NCI-H2029 treated with DMSO at 0.1 percent for 48 hours (cell line): ENCODE measurements around the gene GALNT10.

Experiments
- DNase-seq: peaks from one replicate; lab custom pipeline; 2025; lab: John Stamatoyannopoulos, UW

The GALNT10 gene

DNA sequence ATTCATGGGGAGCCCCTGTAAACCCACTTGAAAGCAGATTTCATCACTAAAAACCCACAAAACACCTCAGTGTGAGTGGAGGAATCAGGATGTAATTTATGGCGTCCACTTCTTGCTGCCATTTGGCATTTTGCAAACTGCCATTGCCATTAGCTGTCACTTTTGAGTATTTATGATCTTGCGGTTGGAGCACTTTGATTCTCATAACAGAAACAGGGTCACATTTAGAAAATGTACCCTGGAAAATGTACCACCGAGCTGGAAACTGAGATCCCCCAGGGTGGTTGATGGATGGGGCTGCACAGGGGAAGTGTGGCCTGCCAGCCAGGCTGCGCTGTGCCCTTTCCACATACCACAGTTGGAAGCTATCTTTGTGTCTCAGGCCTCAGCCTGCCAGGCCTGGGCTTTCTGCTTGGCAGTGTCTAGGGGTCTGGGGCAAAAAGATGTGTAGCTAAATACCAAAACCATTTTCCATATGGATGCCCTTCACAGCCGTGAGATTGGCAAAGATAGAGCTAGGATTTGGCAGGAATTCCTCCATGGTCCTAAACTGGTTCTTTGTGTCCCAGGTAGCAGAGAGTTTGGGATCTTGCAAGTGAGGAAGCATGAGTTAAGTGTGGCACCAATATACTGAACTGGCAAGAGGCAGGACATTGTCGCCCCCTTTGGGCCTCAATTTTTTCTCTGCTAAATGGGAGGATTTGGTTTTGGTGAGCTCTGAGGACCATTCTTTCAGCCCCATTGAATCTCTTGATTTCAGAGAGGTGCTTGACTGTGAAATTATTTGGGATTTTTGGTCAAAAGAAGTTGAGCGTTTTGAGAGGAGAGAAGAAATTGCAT lies 46.2 kb downstream of the GALNT10 start:
- DNase-seq: no peak

DNA sequence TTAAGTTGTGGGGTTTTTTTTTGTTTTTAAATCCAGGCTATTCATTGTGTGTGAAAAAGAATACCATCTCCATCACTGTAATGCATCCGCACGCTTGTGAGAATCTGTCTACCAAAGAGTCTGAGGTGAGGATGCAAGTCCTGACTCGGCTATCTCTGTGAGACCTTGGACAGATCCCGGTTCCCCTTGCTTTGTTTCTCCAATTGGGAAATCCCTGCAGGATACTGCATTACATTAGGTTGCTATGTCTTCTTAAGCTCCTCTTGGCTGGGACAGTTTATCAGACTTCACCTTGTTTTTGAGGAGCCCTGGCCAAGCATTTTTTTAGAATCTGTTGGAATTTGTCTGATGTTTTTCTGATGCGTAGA lies 46.8 kb downstream of the GALNT10 start:
- DNase-seq: no peak

DNA sequence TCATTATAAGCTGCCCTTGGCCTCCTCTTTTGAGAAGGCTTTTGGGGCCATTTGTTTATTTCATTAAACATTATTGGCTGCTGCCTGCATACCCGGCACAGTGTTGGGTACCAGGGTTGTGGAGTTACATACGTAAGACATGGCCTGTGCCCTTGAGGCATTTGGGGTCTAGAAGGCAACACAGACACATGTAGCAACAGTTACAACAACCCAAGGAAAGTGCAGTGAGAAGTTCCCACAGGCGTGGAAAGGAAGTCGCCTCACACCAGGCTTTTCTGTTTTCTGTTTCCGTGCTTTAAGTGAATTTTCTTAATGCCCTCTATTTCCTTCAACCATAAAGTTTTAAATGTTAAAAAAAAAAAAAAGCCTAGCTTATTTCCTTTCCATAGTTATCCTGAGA lies 47.4 kb downstream of the GALNT10 start:
- DNase-seq: no peak

DNA sequence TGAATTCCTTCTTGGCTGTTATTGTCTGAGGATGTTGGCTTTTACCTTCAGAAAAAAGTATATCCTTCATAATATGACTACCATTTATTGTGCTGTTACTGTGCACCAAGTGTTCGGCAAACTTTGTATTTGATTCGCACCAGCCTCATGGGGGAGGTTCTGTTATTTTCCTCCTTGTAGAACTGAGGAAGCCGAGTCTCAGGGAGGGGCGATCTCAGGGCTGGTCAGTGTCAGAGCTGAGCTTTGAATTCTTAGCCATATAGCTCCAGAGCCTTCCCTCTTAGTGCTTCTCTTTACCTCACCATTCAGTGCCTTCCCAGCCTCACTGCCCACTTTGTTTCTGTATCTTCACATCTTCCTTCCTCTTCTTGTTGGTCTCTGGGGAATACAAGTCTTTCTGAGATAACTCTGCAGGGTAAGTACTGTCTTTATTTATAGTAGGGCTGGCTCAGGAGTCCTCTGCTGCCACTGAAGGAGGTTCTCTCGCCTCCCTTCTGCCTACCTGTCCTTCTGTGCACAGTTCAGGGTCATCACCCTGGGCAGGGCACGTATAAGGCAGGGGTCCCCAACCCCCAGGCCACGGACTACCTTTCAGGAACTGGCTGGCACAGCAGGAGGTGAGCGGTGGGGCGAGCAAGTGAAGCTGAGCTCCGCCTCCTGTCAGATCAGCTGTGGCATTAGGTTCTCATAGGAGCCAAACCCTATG lies 48.4 kb downstream of the GALNT10 start:
- DNase-seq: no peak

DNA sequence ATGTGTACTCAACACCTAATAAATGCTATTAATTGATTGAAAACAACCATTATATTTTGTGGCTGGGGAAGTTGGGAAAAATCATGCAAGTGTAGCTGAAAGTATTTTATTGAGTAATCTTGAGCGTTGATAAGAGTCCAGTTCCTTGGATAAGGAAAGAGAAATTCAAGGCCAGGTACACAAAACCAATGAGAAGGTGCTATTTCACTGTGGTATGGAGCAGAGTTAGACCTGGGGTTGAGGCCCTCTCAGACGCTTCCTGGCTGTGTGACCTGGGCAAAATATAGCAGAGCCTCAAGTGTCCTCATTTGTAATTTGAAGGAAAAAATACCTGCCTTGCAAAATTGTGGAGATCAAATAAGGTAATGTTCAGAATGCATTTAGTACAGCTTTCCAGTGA lies 50.1 kb downstream of the GALNT10 start:
- DNase-seq: no peak

DNA sequence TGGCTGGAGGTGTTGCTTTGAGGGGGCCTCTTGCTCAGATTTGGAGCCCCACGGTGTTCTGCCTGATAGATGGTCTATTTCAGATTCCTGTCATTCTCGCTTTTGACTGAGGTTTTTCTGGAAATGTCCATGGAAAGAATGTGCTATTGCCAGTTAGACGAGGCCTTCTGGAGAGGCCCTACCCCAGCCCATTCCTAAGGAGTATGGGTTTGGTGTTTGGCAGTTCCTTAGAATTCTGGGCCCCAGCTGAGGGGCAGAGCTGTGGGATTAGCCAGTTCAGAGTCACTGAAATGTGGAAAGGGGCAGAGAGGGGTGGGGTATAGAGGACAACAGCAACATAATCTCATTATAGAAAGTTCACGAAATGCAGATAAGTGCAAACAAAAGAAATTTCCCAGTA lies 50.5 kb downstream of the GALNT10 start:
- DNase-seq: no peak

DNA sequence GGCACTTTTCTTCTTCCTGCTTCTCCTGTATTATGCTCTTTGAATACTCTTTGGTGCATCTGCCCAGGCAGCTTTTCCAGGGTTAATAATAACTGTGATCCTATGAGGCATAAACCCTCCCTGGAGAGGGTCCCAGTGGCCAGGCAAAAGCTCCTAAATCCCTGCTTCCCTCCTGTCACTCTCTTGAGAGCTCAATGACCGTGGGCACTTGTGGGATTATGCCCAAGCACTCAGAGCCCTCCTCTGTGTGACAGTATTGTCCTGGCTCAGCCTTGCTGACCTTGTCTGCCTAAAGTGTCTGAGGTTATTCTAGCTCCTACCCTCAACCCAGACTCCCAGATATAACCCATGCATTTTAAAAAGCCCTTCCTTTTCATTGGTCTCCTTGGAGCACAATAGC lies 51.9 kb downstream of the GALNT10 start:
- DNase-seq: peak; percentile 32

DNA sequence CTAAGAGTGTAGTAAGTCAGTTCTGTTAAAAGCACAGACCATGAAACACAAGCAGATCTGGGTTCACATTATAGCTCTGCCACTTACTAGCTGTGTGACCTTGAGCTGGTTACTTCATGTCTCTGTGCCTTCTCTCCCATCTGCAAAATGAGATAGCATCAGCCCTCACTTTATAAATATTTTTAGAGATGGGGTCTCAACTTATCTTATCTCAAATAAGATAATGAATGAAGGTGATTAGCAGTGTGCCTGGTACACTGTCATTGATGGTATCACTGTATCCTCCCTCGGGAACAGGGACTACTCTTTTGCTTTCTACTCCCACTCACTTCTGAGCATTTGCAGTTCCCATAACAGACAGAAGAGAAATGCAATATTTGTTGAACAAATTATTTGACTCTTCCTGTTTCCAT lies 52.4 kb downstream of the GALNT10 start:
- DNase-seq: no peak

DNA sequence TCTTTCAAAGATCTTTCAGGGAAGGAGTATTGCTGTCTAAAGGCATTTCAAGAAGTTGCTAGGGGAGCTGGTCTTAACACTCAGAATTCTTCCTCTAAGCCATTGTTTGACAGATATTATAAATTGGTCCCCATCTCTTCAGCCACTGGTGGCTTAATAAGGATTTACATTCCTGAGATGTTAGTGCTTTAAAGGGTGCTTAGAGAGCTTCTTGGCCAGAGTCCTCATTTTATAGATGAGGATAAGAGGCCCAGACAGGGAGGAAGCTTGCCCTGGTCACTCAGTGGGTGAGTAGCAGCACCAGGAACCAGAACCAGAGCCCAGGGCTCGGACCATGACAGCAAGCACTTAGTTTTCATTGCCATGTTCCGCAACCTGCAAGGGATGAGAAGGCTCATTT lies 53.2 kb downstream of the GALNT10 start:
- DNase-seq: no peak

DNA sequence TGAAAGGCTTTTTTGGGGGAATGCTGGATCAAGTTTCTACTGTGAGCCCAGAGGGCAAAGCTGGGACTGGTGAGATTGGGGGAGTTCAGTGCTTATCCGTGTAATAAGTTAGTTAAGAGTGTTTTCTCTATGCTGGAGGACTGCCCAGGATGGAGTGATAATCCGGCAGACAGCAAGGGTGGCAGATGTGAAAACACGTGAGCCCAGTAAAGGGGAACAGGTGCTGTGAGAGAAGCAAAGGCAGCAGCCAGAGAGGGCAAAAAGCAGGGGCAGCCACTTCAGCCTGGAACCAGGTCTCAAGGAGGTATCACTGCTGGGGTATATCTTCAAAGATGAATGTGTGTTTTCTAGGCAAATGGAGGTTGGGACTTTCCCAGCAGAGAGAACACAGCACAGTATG lies 53.9 kb downstream of the GALNT10 start:
- no peak for DNase-seq

DNA sequence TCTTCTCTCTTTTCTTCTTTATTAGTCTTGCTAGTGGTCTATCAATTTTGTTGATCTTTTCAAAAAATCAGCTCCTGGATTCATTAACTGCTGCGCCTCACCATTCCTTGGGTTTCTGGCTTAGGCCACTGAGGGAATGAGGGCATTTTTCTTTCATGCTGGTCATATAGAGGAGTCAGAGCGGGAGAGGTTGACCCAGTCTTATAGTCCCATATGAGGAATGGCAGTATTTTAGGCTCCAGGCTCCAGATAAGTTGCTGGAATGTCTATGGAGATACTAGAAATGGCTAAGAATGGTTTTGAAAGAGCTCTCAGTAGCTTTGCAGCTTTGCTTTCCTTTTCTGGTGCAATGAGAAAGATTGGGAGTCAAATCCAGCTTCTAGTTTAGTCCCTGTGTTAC lies 58.2 kb downstream of the GALNT10 start:
- no peak for DNase-seq

DNA sequence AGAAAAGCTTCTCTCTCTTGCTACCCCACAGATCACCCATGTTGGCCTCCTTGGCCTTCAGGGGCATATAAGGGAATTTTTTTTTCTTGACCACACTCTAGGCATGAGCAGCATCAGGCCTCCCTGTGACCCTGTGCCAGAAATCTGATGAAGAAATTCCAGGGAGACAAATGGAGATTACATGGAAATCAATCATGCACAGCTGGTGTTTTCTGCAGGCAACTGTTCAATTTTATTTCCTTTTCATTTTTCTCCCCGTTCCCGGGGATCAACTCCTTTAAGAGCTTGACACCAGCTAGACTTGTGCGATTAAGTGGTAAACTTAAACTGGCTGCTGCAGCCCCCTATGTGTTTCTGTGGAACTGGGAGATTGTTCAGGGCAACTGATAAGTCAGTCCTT lies 59.3 kb downstream of the GALNT10 start:
- no peak for DNase-seq

DNA sequence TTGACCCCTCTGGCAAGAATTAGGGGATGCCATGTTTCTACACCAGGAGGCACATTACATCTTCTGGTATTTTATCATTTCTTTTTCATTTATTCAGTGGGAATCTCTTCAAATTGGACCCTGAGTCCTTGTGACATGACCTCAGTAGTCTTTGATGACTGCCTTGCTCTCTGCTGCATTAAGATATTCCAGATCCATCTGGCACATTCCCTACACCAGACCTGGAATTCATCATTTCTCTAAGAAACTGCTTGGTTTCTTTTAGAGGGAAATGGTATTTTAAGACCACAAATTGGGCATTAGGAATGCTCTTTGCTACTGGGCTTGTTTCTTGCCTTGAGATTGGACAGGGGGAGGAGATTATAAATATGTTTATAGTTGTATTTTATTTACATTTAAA lies 61.0 kb downstream of the GALNT10 start:
- DNase-seq: no peak

DNA sequence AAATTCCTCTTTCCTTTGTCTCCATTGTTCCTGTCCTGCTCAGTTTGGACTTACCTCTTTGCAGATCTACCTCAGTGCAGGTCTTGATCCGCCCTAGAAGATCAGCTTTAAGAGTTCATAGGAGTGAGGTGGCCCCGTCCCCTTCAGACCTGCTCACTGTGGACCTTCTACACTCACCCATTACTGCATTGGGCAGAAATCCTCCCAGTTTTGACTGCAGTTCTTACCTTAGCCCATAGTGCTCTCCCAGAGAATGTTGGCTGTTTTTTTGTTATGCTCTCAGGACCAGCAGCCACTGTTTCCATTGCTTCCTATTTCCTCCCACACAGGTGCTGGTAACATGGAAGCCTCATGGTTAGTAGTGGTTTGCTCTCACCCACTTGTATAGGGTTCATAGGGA lies 63.3 kb downstream of the GALNT10 start:
- DNase-seq: no peak

DNA sequence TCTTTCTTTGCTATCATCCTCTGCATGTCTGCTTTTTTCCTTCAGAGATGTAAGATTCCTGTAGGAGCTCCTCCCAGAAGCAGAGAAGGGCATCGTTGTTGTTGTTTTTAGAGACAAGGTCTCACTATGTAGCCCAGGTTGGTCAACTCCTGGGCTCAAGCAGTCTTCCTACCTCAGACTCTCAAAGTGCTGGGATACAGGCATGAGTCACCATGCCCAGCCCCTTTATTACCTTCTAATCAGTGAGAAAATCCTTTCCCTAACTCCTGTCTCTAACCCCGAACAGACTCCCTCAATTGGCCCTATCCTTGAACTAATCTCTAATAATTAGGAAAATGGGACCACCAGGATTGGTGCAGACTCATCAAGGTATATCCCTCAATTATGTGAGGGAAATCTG lies 64.4 kb downstream of the GALNT10 start:
- no peak for DNase-seq

DNA sequence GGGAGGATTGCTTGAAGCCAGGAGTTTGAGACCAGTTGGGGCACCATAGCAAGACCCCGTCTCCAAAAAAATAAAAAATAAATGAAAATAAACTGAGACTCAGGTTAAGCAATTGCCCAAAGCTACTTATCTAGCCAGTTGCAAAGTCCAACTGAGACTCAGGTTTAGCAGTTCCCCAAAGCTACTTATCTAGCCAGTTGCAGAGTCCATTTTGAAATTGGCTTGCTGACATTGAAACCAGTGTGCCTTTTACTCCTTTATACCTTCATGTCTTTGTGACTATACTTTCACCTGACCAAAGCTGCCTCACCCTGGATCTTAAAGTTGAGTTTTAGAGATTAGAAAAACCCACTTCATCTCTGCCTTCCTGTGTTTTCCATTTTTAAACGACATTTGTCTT lies 66.5 kb downstream of the GALNT10 start:
- DNase-seq: no peak

DNA sequence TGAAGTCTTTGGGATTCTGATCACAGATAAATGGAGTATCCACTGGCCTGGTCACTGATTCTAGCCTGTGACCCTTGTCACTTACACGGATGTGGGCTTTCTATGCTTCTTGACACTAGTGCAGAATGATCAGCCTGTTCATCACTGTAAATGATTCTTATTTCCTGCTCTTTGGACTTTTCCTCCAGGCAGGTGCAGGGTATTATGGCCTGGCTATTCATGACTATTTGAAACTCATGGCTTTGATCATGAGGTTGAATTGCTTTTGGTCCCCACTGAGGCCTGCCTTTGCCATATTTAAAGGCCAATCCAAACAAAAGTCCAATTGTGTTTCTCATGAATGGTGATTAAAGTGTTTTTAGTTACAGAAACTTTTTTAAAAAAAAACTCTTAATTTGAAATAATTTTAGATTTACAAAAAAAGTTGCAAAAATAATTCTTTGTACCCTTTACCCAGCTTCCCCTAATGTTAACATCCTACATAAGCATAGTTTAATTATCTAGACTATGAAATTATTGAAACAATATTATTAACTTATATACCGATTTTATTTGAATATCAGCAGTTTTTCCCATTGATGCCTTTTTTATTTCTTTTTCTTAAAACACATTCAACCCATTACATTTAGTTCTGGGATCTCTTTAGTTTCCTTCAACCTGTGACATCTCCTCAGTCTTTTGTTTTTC lies 68.1 kb downstream of the GALNT10 start:
- DNase-seq: no peak

DNA sequence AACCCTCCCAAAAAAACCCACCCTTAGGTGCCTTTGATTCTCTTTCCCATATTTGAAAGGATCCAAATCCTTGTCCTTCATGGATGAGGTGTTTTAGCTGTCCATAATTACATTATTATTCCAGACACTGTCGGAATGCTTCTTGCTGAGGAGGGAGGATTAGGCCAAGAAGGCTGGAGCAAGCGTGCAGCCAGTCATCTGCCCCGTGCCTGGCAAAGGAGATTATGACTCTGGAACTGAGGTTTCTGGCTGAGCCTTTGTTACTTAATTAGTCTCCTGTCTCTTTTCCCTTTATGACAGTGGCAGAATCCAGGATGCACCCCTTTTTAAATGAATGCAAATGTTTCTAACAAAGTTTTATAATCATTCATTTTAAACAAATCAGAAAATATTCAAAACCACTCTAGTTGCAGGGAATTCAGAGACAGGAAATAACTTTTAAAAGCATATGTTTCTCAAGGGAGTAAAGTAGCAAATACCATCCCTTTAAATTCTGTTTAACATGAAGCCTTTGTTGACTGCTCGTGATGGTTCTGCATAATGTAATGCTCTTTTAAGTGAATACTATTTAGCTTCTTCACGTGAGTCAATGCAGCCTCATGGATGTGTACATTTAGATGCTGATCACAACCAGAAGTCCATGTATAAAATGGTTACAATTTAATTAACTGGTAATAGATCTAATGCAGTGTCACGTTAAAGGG lies 69.8 kb downstream of the GALNT10 start:
- DNase-seq: no peak

DNA sequence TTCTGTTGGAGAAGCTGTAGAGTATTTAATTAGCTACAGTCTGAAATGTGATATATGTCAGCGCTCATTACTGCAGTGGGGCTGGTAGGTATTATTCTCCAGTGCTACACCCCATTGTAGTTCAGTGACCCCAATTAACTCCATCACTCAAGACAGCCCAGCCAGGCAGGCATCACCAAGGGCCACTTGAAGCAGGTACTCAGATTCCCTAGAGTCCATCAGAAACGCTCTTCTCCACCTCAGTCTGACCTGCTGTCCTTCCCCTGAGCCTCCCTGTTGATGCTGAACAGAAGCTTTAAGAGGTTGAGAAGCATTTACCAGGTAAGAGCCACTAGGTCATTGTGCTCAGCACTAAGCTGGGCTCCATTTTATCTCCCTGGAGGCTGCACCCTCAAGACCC lies 71.8 kb downstream of the GALNT10 start:
- peak; percentile 64 for DNase-seq

DNA sequence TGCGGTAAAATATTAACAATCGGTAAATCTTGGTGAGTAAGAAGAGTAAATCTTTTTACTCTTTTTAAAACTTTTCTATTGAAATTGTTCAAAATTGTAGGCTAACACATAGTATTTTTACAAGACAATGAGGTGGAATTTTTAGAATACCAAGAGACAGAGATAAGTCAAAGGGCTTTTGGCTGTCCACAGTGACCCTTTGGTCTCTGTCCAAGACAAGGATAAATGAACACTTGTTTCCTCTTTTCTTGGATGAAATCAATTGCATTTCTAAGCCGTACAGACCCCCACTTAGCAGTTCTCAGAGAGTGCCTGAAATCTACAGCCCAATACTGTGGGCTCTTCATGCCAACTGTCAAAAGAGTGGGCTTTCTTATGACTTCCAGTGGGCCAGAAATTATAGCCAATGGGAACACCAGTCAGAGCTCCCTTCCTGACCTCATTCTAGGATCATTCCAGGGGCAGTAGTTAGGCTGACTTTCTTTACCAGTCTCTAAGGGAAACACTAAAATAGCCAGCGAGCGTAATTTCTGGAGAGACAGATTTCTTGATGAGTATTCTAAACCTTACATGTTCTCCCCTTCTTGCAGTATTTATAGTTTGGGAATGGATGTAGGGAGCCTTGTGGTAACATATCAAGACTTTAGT lies 74.1 kb downstream of the GALNT10 start:
- no peak for DNase-seq

DNA sequence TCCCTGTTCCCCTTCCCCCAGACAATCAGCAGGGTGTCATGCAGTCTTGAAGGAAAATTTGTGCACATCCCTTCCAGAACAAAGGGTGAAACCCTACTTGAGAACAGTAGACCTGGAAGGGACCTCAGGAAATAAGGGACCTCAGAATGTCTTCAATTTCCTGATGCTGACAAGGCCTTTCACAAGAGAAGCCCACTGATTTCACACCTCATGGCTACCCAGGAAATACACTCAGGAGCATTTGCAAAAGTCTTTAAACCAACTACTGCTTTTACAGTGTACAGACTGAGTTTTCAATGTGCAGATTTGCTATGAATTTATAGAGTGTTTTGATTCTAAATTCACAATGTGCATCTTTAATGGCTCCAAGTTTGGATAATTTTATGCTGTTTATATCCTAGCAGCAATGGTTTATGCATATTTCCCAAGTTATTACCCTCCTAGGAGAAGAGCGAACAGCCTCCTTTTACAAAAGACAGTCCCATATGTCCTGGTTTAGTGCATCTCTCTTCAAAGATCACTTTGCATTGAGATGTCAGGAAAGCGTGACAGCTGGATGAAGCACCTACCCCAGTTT lies 74.8 kb downstream of the GALNT10 start:
- no peak for DNase-seq

DNA sequence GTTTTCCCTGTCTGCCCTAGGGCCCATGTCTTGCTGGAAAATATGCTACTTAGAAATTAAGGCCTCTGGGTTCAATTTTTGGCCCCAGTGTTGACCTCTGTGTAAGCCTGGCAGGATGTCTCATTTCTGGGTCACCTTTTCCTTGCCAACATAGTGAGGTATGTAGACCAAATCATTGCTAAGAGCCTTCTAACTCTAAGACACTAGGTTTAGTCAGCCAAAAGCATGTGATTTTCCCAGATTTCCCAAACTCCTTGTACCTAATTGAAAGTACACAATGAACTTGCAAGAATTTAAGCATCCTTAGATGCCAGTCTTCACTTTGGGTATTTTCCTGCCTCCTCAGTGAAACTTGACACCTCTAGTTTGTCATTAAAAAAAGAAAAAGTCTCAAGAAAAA lies 77.0 kb downstream of the GALNT10 start:
- DNase-seq: no peak
